Measurements from ENCODE around the gene TIMM44.

DNA sequence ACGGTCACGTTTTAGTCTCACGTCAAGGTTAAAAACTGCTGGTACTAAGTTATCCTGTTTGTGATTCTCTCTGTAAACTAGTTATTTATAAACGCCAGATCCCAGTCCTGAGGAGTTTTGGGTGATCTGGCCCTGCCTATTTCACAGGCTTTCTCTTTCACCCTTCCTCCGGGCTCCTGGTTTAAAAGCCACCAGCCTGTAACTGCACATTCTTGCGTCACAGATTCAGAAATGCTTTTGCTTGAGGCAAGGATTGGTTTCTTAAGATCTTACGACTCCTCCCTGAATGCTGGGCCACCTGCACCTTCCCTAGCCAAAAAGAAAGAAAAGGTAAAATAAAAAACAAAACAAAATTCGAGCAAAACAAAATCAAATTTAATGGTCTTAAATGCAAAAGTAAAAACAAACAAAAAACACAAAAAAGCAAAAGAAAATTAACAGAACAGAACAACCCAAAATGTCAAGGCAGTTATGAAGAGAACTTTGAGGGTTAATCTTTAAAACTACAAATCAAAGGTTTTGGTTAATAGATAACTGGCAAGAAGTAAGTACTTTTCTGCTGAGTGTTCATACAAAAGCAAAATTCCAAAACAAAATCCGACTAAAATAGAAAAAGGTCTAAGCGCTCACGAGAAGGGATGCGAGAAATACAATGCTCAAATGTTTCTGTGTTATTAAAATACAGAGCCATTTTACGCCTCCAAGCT, 18.6 kb upstream of the TIMM44 start:
- TF ChIP-seq, protein P1, sequence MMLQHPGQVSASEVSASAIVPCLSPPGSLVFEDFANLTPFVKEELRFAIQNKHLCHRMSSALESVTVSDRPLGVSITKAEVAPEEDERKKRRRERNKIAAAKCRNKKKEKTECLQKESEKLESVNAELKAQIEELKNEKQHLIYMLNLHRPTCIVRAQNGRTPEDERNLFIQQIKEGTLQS (IDR thresholded peaks at IDR 0.05): no peak
- no peak for TF ChIP-seq CTCF (IDR thresholded peaks at IDR 0.05; ENCODE audit: low read depth, low read length, missing input control)
- no peak for TF ChIP-seq TAF1 (conservative IDR thresholded peaks at IDR 0.05)
- no peak for TF ChIP-seq YY1 (IDR thresholded peaks at IDR 0.05)
- TF ChIP-seq, protein P2, sequence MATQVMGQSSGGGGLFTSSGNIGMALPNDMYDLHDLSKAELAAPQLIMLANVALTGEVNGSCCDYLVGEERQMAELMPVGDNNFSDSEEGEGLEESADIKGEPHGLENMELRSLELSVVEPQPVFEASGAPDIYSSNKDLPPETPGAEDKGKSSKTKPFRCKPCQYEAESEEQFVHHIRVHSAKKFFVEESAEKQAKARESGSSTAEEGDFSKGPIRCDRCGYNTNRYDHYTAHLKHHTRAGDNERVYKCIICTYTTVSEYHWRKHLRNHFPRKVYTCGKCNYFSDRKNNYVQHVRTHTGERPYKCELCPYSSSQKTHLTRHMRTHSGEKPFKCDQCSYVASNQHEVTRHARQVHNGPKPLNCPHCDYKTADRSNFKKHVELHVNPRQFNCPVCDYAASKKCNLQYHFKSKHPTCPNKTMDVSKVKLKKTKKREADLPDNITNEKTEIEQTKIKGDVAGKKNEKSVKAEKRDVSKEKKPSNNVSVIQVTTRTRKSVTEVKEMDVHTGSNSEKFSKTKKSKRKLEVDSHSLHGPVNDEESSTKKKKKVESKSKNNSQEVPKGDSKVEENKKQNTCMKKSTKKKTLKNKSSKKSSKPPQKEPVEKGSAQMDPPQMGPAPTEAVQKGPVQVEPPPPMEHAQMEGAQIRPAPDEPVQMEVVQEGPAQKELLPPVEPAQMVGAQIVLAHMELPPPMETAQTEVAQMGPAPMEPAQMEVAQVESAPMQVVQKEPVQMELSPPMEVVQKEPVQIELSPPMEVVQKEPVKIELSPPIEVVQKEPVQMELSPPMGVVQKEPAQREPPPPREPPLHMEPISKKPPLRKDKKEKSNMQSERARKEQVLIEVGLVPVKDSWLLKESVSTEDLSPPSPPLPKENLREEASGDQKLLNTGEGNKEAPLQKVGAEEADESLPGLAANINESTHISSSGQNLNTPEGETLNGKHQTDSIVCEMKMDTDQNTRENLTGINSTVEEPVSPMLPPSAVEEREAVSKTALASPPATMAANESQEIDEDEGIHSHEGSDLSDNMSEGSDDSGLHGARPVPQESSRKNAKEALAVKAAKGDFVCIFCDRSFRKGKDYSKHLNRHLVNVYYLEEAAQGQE (IDR thresholded peaks at IDR 0.05): no peak
- TF ChIP-seq, protein P3, sequence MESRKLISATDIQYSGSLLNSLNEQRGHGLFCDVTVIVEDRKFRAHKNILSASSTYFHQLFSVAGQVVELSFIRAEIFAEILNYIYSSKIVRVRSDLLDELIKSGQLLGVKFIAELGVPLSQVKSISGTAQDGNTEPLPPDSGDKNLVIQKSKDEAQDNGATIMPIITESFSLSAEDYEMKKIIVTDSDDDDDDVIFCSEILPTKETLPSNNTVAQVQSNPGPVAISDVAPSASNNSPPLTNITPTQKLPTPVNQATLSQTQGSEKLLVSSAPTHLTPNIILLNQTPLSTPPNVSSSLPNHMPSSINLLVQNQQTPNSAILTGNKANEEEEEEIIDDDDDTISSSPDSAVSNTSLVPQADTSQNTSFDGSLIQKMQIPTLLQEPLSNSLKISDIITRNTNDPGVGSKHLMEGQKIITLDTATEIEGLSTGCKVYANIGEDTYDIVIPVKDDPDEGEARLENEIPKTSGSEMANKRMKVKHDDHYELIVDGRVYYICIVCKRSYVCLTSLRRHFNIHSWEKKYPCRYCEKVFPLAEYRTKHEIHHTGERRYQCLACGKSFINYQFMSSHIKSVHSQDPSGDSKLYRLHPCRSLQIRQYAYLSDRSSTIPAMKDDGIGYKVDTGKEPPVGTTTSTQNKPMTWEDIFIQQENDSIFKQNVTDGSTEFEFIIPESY (IDR thresholded peaks at IDR 0.05): no peak
- TF ChIP-seq NR2F2 (IDR thresholded peaks at IDR 0.05): no peak
- TF ChIP-seq, protein P4, sequence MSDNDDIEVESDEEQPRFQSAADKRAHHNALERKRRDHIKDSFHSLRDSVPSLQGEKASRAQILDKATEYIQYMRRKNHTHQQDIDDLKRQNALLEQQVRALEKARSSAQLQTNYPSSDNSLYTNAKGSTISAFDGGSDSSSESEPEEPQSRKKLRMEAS (IDR thresholded peaks at IDR 0.05): no peak
